Measurements from ENCODE around the gene FCGR2B.
A peak's percentile ranks its signal among the peaks of the same experiment; 100 is the strongest.
"Not testable (repeated sequence)": the region's sequence is repeated elsewhere in the genome, so short reads cannot be mapped to it uniquely, and the experiment has no call there.

FCGR2B gene

DNA sequence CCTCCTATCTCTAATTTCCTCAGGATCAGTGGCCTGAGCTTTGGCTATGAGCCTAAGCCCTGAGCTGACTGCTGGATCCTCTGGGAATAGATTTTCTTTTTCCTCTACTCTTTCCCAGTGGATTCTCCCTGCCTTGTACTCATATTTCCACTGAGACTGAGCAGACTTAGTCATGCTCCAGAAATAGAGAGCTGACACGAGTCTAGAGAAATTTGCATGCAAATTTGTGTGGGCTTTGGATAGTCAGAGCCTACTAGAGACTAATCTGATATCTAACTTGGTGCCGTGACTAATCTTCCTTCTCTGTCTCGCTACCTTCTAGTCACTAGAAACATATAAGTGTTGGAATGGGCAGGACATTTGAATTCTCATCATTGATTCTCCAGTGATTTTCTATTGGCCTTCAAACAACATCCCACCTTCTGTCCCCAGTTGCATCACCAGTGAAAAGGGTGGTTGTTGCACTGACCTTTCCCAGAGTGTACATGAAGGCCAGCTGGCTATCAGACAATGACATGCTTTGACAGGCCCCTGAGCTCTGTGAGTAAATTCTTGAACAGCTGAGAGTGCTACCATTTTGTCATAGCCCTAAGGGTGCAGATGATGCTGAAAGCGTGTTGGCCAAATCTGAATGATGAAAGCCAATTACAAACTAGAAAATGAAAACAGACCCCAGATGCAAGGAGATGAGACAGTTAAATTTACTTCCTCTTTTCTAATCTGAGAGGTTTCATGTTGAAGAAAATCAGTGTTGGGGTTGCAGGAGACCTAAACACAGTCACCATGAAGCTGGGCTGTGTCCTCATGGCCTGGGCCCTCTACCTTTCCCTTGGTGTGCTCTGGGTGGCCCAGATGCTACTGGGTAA, 43.8 kb downstream of the FCGR2B start, which contains the start of gene FCRLA:
Gene FCRLA (plus strand): TSS at position 748 of the 866 bp plus-strand sequence. CDS start 36 bp downstream, at position 784.
- no peak for DNase-seq

- no peak for DNase-seq
These were observed 44.6 kb downstream of the FCGR2B start for GRCh38 chr1:161707503-161707902.

DNA sequence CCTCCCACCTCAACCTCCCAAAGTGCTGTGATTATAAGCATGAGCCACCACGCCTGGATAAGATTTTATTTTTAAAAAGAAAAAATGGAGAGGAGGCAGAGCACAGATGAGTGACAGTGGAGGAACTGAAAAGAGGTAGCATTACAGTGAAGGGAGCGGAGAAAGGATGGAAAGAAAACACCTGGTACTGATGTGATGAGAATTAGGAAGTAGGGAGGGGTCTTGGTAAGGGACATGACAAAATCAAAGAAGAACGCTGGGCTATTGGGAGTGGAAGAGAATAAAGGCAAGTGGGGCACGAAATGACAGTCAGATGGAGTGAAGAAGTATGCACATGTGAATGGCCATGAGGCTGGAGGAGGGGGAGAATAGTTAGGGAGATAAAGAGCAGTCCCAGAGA, 46.4 kb downstream of the FCGR2B start:
- DNase-seq, result no peak

- DNase-seq, result no peak
These were observed 47.6 kb downstream of the FCGR2B start for GRCh38 chr1:161710560-161710959.

DNA sequence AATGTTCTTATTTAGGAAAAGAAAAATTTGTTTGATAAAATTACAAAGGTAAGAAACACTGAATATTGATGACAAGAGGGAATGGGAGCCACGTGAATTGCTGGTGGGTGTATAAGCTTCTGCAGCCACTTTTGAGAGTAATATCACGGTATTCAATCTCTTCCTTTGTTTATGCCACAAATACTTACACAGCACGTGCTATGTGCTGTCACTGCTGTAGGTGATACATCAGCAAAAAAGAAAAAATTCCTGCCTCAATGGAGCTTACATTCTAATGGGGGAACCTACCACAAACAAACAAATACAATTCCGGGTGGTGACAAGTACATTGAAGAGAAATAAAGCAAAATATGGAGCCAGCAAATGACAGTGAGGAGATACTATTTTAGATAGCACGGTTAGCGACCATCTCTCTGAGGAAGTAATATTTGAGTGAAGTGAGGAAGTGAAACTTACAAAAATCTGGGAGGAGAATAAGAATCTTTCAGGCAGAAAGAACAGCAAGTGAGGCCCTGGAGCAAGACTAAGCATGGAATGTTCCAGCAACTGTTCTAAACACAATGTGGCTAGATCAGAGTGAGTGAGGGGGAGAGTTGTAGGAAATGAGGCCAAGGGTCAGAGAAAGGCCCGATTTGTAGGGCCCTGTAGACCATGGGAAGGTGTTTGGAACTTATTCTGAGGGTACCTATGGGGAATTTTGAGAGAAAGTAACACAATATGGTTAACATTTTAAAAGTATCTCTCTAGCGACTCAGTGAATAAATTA, 55.8 kb downstream of the FCGR2B start:
- no peak for DNase-seq

DNA sequence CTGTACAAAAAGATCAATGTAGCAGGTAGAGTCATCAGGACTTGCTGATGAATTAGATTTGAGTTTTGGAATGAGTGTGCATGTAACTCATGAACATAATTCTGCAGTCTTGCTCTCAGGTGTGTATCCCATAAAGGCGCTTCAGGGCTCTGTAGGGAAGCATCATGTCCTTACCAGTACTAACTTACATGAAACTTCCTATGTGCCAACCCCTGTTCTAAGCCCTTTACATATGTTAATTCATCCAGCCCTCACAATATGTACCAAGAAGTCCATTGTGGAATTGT, 56.3 kb downstream of the FCGR2B start:
- DNase-seq, result no peak

- DNase-seq, result no peak
These were observed 57.5 kb downstream of the FCGR2B start for GRCh38 chr1:161720422-161720821.

DNA sequence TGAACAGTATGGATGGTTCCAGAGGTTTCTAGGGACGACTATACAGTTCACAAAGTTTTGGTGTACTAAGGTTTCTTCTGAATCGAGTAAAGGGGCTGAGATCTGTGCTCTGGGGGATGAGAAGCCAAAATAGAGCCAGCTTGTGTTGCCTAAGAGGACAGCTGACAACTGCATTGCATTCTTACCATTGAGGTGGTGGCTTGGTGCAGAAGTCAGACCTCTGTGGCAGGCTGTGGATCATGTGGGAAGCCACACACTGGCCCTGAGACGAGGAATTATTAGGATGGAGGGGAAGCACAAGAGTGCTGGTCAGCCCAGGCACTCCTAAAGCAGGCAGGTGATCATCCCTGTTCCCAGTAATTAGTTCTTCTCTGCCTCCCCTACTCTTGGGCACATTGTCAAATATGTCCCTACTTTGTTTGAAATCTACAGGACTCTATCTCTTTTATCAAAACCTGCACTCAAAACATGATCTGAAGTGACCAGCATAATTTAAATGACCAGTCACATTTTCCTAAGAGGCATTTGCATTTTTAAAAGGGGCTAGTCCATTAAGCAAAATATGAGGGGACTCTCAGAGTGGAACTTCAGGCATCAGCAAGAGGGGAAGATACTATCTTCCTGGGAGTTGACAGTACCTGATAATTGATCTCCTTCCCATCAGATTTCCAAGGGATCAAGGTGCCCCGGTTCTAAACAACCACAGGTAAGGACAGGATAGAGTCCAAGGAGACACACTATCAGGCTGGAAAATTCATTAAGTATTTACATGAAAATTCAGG, 58.2 kb downstream of the FCGR2B start, which contains the start of gene FCRLB:
Gene FCRLB (plus strand): TSS at position 589 of the 782 bp plus-strand sequence. CDS start 1,129 bp downstream, outside the sequence.
- no peak for DNase-seq

DNA sequence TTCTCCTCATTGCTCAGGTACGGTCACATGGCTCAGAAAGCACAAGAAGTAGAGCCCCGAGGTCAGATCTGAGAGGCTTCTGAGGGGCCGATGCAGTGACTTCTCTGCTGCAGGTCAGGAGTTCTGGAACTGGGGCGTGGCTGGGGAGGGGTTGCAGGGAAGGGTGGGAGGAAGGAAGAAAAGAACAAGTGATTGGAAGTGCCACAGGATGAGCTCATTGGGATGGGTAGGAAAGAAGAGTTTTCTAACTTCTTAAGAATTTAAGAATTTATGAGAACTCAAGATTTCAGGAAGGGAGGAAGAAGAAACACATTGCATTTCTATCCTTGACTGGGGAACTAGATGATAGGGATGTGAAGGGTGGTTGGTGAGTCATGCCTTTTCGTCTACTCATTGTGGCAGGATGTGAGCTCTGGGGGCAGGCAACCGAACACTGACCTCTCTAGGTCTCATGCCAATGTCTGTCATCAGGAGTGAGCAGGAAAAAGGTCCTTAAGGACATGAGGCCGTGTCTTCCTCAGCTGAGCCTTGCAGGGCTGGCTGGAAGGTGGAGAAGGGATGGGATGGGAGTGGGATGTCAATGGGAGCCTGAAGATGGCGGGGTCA, 58.9 kb downstream of the FCGR2B start:
- no peak for DNase-seq

DNA sequence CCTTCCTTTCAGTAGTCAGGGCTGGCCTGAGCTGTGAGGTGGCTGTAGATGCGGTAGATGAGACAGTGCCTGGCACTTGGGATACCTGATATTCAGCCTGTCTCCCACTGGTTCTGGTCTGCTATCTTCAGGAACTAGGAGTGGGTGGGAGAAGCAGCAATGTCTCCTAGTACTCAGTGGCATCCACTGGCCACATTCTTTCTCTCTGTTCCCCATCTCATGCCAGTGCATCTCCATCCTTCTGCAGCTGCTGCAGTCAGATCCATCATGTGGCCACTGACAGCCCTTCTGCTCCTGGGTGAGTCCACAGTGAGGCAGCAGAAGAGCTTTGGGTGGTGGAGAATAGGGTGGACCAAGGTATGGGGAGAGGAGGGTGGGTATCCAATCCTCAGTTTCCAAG, 59.5 kb downstream of the FCGR2B start:
- no peak for DNase-seq

DNA sequence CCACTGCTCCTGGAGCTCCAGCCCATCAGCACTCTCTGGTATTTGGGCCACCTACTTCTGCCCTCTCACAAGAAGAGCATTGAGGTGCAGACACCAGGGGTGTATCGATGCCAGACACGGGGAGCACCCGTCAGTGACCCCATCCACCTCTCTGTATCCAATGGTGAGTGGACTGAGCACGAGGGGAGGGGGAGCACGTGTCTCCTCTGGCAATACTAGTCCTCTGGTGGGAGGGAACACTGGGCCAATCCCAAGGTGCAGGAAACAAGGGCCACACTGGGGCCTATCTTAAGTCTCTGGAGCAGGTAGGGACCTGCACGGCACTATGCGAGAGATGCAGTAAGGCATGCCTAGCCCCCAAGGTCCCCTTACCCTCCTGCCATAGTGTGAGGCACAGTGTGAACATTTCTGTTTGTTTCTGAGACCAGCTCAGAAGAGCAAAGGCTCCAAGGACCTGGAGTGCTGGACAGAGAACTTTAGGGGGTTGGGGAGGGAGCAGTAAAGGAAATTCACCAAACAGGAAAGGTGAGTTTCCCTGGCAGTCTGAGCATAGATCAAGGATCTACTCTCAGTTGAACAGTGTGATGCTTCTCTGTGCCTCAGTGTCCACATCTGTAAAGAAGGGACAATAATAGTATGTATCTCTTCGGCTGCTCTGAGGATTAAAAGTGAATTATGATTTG, 60.7 kb downstream of the FCGR2B start:
- no peak for DNase-seq

- not testable (repeated sequence) for DNase-seq
These were observed 62.4 kb downstream of the FCGR2B start for GRCh38 chr1:161725258-161725907.

DNA sequence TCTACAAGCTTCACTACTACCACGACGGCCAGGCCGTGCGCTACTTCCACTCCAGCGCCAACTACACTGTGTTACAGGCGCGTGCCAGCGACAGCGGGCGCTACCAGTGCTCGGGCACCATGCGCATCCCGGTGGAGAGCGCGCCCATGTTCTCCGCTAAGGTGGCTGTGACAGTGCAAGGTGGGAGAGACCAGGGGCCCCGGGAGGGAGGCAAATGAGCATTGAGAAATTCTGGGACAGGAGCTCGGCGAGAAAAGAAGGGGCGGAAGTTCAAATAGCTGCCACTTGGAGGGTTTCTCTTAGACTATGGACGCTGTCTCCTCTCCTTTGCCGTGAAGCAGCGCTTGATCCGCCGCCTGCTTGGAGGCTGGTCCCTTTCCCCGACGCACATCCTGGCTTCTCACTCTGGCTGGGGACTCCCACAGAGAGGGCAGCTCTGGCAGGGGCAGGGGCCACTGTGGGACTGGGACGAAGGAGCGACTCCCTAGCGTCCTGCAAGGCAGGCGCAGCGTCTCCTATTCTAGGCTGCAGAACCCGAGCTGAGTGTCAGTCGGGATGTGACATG, 63.0 kb downstream of the FCGR2B start:
- DNase-seq, result peak; percentile 8

DNA sequence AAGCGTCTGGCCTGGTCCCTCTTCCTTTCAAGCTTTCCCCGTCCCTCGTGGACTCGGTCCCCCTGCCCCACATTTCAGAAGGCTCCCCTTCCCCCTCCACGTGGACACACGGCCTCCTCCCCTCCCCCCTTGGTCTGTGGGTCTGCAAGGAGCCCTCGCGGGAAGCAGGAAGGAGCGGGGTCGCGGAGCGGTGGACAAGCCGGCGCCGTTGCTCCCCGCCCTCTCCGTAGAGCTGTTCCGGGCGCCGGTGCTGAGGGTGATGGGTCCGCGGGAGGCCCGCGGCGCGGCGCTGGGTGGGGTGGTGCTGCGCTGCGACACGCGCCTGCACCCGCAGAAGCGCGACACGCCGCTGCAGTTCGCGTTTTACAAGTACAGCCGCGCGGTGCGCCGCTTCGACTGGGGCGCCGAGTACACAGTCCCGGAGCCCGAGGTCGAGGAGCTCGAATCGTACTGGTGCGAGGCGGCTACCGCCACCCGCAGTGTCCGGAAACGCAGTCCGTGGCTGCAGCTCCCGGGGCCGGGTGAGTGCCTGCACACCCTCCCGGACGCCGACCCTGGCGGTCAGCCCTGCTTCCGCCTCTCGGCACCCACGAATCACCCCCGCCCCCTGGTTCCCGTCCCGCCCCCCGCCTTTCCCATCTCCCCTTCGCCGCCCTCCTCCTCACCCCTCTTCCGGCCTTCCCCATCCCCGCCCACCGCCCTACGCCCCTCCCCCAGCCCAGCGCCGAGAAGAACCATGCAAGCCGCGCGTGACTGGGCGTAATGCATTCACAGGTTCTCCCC, 63.7 kb downstream of the FCGR2B start:
- DNase-seq, result peak; percentile 36

DNA sequence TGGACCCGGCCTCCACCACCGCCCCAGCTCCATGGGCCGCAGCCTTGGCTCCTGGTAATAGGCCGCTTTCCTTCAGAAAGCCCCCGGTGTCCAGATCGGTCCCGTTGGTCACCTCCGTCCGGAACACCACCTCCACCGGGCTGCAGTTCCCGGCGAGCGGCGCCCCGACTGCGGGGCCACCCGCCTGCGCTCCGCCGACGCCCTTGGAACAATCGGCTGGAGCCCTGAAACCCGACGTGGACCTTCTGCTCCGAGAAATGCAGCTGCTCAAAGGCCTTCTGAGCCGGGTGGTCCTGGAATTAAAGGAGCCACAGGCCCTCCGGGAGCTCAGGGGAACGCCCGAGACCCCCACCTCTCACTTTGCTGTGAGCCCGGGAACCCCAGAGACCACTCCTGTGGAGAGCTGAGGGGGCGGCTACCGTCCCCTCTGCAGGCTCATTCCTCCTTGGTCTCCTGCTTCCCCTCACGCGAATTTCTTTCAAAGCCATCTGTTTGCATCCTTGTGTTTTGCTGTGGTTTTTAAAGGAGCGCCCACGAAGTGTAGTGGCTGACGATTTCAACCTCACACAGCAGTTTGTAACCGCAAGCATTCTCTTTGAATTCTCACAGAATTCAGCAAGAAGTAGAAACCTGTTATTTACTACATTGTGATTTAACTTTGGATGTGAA, 64.4 kb downstream of the FCGR2B start:
- DNase-seq, result no peak

Data from NCI-H345 (cell line).